Measurements from ENCODE around the gene SSTR5.

Gene SSTR5

DNA sequence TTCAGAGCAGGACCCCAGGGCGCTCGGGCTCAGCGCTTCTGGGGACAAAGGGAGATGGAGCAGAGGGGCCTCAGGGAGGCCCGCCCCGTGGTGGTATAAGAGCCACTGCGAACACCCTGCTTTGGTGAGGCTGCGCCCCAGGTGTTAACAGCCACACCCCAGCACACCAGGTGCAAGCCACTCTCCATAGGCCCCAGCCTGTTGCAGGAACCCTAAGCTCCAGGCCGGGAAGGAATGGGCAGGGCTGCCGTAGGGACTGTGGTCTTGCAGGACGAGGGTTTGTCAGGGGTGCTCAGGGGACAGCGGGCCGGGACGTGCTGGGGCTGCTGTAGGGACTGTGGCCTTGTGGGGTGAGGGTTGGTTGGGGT, 17.0 kb upstream of the SSTR5 start:
- no peak for DNase-seq

- no peak for DNase-seq
Measured at GRCh38 chr16:1056196-1056595, 16.4 kb upstream of the SSTR5 start.

DNA sequence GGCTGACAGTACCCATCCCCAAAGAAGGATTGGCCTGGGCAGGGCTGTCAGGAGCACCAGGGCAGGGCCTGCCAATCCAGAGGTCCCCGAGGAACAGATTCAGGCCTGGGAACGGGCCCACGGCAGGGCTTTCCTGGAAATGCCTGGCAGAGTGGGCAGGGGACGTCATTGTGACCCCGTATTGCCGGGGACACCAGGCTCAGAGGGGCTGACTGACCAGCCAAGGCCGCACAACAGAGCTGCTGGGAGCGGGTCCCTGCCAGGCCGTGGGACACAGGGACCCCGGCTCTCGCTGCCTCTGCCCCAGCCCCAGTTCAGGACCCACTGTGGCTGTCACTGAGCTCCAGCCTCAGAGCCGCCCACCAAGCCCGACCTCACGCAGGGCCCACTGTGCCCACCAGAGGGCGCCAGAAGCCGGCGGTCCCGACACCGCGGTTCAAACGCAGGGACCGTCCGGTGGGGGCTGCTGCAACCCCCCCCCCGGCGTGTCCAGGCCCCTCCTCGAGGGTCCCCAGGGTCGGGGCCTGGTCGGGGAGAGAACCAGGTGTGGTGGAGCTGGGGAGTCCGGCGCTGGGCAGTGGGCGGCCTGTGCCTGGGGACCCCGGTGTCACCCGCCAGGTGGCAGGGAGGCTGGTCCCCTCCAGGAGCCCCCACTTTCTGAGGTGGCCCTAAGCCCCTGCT, 15.2 kb upstream of the SSTR5 start:
- no peak for DNase-seq

DNA sequence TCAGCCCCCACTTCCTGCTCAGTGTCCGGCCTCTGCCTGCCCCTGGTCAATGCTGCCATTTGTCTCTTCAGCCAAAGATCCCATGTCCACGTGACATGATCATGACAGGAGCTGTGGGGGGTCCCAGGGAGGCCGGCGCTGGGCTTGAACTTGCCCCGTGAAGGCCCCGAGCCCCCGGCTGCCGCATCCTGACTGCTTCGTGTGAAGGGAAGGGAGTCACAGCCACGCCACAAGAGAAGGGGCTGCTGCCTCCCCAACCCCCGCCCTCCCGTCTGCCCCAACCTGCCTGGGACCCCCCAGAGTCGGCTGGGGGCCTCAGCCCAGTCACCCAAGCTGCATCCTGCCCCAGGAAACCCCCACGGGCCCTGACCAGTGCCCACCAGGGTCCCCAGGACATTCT, 14.3 kb upstream of the SSTR5 start:
- DNase-seq: no peak

DNA sequence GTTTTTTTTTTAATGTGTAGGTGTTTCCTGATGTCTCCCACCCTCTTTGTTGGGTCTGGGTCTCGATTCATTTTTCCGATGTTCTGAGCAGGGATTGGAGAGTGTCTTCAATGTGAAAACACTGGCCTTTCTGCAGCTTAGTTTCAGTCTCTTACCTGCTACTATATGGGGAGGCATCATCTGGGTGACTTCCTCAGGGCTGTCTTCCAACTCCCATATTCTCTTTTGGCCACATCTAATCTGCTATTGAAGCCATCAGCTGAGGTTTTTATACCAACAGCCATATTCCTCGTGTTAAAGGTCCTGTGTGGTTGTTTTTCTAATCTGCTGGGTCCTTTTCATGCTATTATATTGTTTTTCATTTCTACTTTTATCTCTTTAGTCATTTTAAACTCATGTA, 13.2 kb upstream of the SSTR5 start:
- no peak for DNase-seq

- no peak for DNase-seq
Measured at GRCh38 chr16:1060416-1061340, 11.9 kb upstream of the SSTR5 start.

DNA sequence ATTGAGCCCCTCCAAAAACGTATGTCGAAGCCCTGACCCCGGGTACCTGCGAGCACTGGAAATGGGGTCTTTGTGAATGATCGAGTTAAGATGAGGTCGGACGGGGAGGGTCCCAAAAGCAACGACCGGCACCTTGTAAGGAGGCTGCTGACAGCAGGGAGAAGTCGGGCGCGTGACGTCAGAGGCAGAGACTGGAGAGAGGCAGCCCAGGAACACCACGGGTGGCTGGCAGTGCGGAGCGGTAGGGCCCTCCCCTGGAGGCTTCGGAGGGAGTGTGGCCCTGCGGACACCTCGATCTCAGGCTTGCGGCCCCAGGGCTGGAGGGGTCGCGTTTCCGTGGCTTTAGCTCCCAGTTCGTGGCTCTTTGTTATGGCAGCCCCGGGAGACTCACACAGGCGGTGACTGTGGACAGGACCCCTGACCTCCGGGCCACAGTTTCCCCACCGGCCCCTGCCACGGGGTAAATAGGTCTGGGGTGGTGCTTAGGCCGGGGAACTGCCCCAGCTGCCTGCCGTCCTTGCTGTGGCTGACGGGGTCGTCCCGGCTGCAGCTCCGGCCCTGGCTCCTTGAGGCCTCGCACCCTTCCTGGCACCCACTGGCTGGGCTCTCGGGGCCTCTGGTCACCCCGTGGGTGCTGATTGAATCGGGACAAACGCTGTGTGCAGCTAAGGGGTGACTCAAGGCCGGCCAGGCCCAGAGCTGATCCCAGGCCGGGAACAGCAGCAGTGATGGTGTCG, 10.6 kb upstream of the SSTR5 start:
- no peak for DNase-seq

GRCh38 chr16:1062895-1063294, 9.7 kb upstream of the SSTR5 start:
- no peak for DNase-seq

- no peak for DNase-seq
Measured at GRCh38 chr16:1063728-1064127, 8.8 kb upstream of the SSTR5 start.

- DNase-seq: no peak
Measured at GRCh38 chr16:1065469-1066128, 6.9 kb upstream of the SSTR5 start.

GRCh38 chr16:1066584-1067172, 5.9 kb upstream of the SSTR5 start:
- no peak for DNase-seq

GRCh38 chr16:1067629-1068028, 4.9 kb upstream of the SSTR5 start:
- no peak for DNase-seq

DNA sequence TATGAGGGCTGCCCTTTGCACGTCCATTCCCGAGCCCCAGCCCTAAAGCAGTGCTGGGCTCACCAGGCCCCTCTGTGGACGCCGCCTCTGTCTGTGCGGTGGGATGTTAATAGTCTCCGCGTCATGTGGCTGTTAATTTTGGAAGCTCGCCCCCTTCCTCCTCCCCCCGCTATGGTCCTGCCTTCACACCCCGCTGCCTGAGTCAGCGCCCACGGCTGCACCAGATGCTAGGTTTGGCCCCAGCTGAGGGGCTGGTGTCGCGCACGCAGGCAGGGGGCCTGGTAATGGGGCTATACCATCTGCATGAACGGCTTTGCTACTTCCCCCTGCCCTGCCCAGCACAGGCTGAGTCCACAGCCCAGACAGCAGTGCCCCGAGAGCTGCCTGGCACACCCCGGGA, 4.1 kb upstream of the SSTR5 start:
- no peak for DNase-seq

- no peak for DNase-seq
Measured at GRCh38 chr16:1069154-1069553, 3.4 kb upstream of the SSTR5 start.

- no peak for DNase-seq
Measured at GRCh38 chr16:1070084-1070863, 2.3 kb upstream of the SSTR5 start.

DNA sequence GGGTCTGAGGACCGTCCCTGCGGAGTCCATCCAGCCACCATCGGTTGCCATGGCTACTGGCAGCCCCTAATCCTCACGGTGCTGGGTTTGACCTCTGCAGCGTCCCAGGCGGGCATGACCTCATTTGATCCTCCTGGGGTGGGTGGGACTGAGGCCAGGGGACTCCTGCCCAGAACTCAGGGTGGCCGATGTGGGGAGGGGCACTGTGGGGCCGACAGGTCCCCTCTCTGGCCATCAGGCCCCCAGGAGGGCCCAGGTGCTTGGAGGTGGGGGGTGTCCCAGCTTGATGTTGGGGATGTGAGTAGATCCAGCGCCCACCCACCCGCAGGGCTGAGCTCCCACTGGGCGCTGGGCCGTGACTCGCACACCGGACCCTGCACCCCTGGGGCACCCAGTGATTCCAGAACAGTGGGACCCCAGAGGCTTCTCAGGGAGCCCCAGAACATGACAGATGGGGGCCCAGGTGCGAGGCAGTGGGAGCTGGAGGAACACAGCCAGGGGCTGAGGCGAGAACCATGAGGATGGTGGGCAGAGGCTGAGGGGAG, 1.6 kb upstream of the SSTR5 start:
- DNase-seq: no peak

- no peak for DNase-seq
Measured at GRCh38 chr16:1071561-1072225, 854 bp upstream of the SSTR5 start.

- DNase-seq: no peak
Measured at GRCh38 chr16:1073262-1073558, 663 bp downstream of the SSTR5 start.

- DNase-seq: no peak
Measured at GRCh38 chr16:1073566-1074378, 1.2 kb downstream of the SSTR5 start.

DNA sequence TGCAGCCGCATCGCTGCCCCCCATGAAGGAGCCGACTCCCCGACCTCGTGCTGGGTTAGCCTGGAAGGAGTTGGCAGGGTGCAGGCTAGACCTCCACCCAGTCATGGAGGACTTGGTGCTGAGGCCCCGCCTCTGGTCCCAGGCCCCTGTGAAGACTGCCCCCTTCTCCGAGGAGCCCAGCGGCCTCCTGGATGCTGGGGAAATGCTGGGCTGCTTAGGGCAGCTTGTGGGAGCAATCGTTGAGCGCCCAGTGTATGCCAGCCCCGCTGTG, 1.8 kb downstream of the SSTR5 start:
- DNase-seq: no peak

GRCh38 chr16:1075546-1075945, 3.0 kb downstream of the SSTR5 start:
- DNase-seq: no peak
